Neuronal stem cell (in vitro differentiated cells): Measurements from ENCODE around the gene PLXND1.

ENCODE experiments used
- DNase-seq: peaks from one replicate; pipeline ENCODE4 v3.0.0-alpha.2; 2013; ENCODE audit warnings: low spot score
- H2AFZ ChIP-seq: one replicate; pipeline ENCODE4 v1.6.1; 2013; ENCODE audit warnings: mild to moderate bottlenecking, low read length, inconsistent platforms
- H2AK5ac ChIP-seq: 2 replicates; pipeline ENCODE4 v1.6.1; 2013; ENCODE audit warnings: low read depth, mild to moderate bottlenecking, inconsistent platforms, low read length, moderate library complexity, mixed read lengths
- H2BK120ac ChIP-seq: 2 replicates; pipeline ENCODE4 v1.6.1; 2013; ENCODE audit warnings: low read depth, mild to moderate bottlenecking, inconsistent platforms, low read length, moderate library complexity, mixed read lengths
- H2BK12ac ChIP-seq: one replicate; pipeline ENCODE4 v1.6.1; 2013; ENCODE audit warnings: low read length, inconsistent platforms
- H2BK15ac ChIP-seq: 2 replicates; pipeline ENCODE4 v1.6.1; 2013; ENCODE audit warnings: mild to moderate bottlenecking, low read length, inconsistent platforms, mixed read lengths
- H2BK5ac ChIP-seq: one replicate; pipeline ENCODE4 v1.6.1; 2013; ENCODE audit warnings: inconsistent platforms, mild to moderate bottlenecking, low read length, moderate library complexity
- H3K14ac ChIP-seq: one replicate; pipeline ENCODE4 v1.6.1; 2013; ENCODE audit warnings: low read length, inconsistent platforms
- H3K18ac ChIP-seq: 2 replicates; pipeline ENCODE4 v1.6.1; 2013; ENCODE audit warnings: low read length, inconsistent platforms
- H3K23ac ChIP-seq: 2 replicates; pipeline ENCODE4 v1.6.1; 2013; ENCODE audit warnings: low read depth, mild to moderate bottlenecking, mixed read lengths, low read length, inconsistent platforms; ENCODE audit not compliant: poor library complexity
- H3K27ac ChIP-seq: replicated peaks from 3 replicates; pipeline ENCODE4 v1.5.1; 2013; ENCODE audit warnings: low read length, inconsistent platforms
- H3K27me3 ChIP-seq, 3 experiments: 2 replicates each; pipeline ENCODE4 v1.6.1; 2013; ENCODE audit warnings: low read length in 3 of 3, mild to moderate bottlenecking in 2 of 3, inconsistent platforms in 1 of 3, low read depth in 1 of 3, mixed read lengths in 1 of 3, moderate library complexity in 1 of 3; ENCODE audit not compliant: control insufficient read depth in 3 of 3, insufficient read depth in 3 of 3
- H3K36me3 ChIP-seq, 2 donors: replicated peaks in 1 of 2; 2 replicates each; pipeline ENCODE4 v1.6.1; 2013; ENCODE audit warnings: low read length in 2 of 2; ENCODE audit not compliant: control insufficient read depth in 2 of 2, insufficient read depth in 2 of 2
- H3K4ac ChIP-seq: 2 replicates; pipeline ENCODE4 v1.6.1; 2013; ENCODE audit warnings: inconsistent platforms, mild to moderate bottlenecking, low read length, moderate library complexity
- H3K4me1 ChIP-seq, 2 donors: 1 replicate in 1 of 2; 2 replicates in 1 of 2; pipeline ENCODE4 v1.6.1; 2013; ENCODE audit warnings: low read length in 2 of 2, low read depth in 1 of 2; ENCODE audit not compliant: control insufficient read depth in 2 of 2, insufficient read depth in 1 of 2
- H3K4me2 ChIP-seq: one replicate; pipeline ENCODE4 v1.6.1; 2013; ENCODE audit warnings: mild to moderate bottlenecking, low read length, inconsistent platforms; ENCODE audit not compliant: insufficient read depth, poor library complexity, severe bottlenecking
- H3K4me3 ChIP-seq, 2 donors: 2 replicates each; pipeline ENCODE4 v1.5.1; 2013; ENCODE audit warnings: low read length in 2 of 2, mild to moderate bottlenecking in 2 of 2, inconsistent platforms in 1 of 2, moderate library complexity in 1 of 2
- H3K79me1 ChIP-seq: one replicate; pipeline ENCODE4 v1.6.1; 2013; ENCODE audit warnings: low read depth, mild to moderate bottlenecking, inconsistent platforms, low read length, moderate library complexity
- H3K9ac ChIP-seq: one replicate; pipeline ENCODE4 v1.6.1; 2013; ENCODE audit warnings: mild to moderate bottlenecking, low read depth, low read length, inconsistent platforms; ENCODE audit not compliant: poor library complexity
- H3K9me3 ChIP-seq, 2 donors: replicated peaks in 1 of 2; 2 replicates each; pipeline versions ENCODE3 to v1.6.1; 2013; ENCODE audit warnings: low read length in 2 of 2, mild to moderate bottlenecking in 2 of 2, inconsistent platforms in 1 of 2, low read depth in 1 of 2, mixed read lengths in 1 of 2, moderate library complexity in 1 of 2; ENCODE audit not compliant: control insufficient read depth in 2 of 2, insufficient read depth in 1 of 2
- H4K8ac ChIP-seq: one replicate; pipeline ENCODE4 v1.6.1; 2013; ENCODE audit warnings: low read depth, mild to moderate bottlenecking, inconsistent platforms, low read length, moderate library complexity
- H4K91ac ChIP-seq: one replicate; pipeline ENCODE4 v1.6.1; 2013; ENCODE audit warnings: low read length, low read depth, mild to moderate bottlenecking, inconsistent platforms; ENCODE audit not compliant: poor library complexity
- WGBS, 2 donors: extraction: QIAGEN DNeasy Blood & Tissue Kit; methylation state at CpG; one replicate each; pipeline ENCODE4 v1.1.7; 2013; ENCODE audit warnings: missing lambda C conversion rate in 2 of 2, mixed read lengths in 1 of 2; ENCODE audit not compliant: insufficient read length in 2 of 2, insufficient replicate concordance in 1 of 2; ENCODE audit errors: extremely low coverage in 2 of 2; 5-methylcytosine and 5-hydroxymethylcytosine counted together

PLXND1 gene

DNA sequence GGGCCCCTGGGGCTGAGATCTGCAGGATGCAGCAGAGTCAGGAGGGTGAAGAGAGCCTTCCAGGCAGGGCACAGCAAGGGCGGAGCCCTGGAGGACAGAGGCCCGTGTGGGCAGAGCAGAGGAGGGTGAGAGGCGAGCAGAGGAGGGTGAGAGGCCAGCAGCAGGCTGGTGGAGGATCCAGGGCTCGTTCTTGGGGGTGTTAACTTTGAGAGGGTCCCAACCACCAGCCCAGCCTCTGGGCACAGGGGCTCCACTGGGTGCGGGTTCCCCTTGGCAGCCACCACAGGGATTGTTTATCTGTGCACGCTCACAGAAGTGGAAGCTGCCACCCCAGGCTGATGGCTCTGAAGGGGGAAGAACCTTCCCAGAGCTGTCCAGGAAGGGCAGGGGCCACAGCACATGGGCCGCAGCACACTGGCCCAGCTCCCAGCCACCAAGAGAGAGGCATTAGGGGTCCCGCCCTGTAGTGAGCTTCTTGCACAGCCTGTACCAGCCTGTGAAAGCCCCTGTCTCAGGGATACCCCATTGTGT, 9.3 kb upstream of the PLXND1 start:
- Histone ChIP-seq H2BK15ac (peak overlapping the region; percentile 7), H2AFZ (no peak overlapping the region), H2BK120ac (no peak overlapping the region), H3K9ac (no peak overlapping the region), H3K27me3 (no peaks in the 10 kb centered on the region), H4K91ac (no peak overlapping the region), H3K4me3 (no peak overlapping the region), H3K18ac (peak overlapping the region; percentile 58), H3K36me3 (no peaks in the 10 kb centered on the region), H3K23ac (no peak overlapping the region), H3K27ac (no peak overlapping the region), H4K8ac (no peak overlapping the region), H3K4me1 (peaks cover 9 to 19% of the 10 kb centered on the region in 2 donors), H3K4me2 (no peak overlapping the region), H2BK5ac (no peak overlapping the region), H3K4ac (no peak overlapping the region), H3K14ac (peak overlapping the region; percentile 22), H3K79me1 (peaks cover 2% of the 10 kb centered on the region), H3K9me3 (no peaks in the 10 kb centered on the region), H2AK5ac (peak overlapping the region; percentile 64), H2BK12ac (no peak overlapping the region)
- no peak for DNase-seq
- no CpG with 5 or more reads among the region's 8 CpGs for WGBS, 2 donors

DNA sequence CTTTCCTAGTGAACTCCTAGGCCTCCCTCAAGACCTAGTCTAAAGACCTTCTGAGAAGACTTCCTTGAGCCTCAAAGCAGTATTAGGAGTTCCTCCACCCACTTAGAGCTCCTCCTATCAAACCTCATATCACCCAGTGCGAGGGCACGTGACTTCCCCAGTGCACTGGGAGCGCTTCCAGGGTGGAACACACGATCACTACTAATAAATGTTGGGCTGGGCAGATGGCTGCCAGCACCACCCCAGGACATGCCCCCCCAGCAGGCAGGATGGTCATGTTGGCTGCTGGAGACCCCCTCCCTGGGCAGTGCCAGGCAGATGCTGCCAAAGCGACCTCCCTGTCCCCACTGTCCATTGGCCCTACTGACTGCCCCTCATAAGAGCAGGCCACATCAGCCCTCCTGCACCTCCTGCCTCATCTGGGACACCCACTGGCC, 8.5 kb upstream of the PLXND1 start:
- Histone ChIP-seq H3K27ac (no peak overlapping the region), H2BK5ac (no peak overlapping the region), H3K4me3 (no peak overlapping the region), H3K4ac (no peak overlapping the region), H3K27me3 (no peaks in the 10 kb centered on the region), H3K9me3 (no peaks in the 10 kb centered on the region), H3K4me2 (no peak overlapping the region), H3K14ac (peak overlapping the region; percentile 43), H3K79me1 (peaks cover 2% of the 10 kb centered on the region), H2BK120ac (no peak overlapping the region), H3K18ac (peak overlapping the region; percentile 23), H2AFZ (no peak overlapping the region), H4K8ac (no peak overlapping the region), H4K91ac (no peak overlapping the region), H2BK12ac (no peak overlapping the region), H3K36me3 (no peaks in the 10 kb centered on the region), H3K9ac (peak overlapping the region; percentile 7), H3K4me1 (peaks cover 9 to 23% of the 10 kb centered on the region in 2 donors), H2AK5ac (no peak overlapping the region), H2BK15ac (no peak overlapping the region), H3K23ac (no peak overlapping the region)
- DNase-seq = no peak
- no CpG with 5 or more reads among the region's 5 CpGs for WGBS, 2 donors

DNA sequence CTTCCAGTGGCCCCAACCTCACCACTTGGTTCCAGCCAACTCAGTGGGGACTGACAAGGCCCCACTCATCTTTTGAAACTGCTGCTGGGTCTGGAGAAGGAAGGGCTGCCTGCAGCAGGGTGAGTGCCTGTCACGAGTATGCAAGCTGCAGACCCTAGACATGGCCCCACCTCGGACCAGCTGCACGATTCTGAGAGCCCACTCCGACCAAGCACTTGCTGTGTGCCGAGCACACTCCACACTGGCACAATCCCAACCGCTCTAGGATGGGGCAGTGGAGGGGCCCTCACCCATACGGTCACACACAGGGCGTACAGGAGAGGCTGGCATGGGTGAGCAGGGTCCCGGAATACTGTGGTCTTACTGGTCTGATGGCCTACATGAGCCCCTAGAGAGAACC, 8.0 kb upstream of the PLXND1 start:
- no peak overlapping the region for H2BK120ac ChIP-seq
- H3K4me1 ChIP-seq = peaks cover 9 to 25% of the 10 kb centered on the region in 2 donors
- H4K8ac ChIP-seq = no peak overlapping the region
- WGBS, 2 donors = no CpG with 5 or more reads among the region's 9 CpGs
- no peak overlapping the region for H3K9ac ChIP-seq
- H3K79me1 ChIP-seq = peaks cover 2% of the 10 kb centered on the region
- no peak overlapping the region for H2BK12ac ChIP-seq
- H2AK5ac ChIP-seq = no peak overlapping the region
- H2BK15ac ChIP-seq = peak overlapping the region; percentile 8
- H3K18ac ChIP-seq = no peak overlapping the region
- no peaks in the 10 kb centered on the region for H3K27me3 ChIP-seq
- no peak overlapping the region for H3K27ac ChIP-seq
- H3K9me3 ChIP-seq = no peaks in the 10 kb centered on the region
- no peak overlapping the region for H3K4me3 ChIP-seq
- H2AFZ ChIP-seq = no peak overlapping the region
- H3K4me2 ChIP-seq = no peak overlapping the region
- peak overlapping the region; percentile 10 for H3K14ac ChIP-seq
- no peak overlapping the region for H3K23ac ChIP-seq
- H2BK5ac ChIP-seq = no peak overlapping the region
- H4K91ac ChIP-seq = no peak overlapping the region
- no peak overlapping the region for H3K4ac ChIP-seq
- no peaks in the 10 kb centered on the region for H3K36me3 ChIP-seq
- DNase-seq = no peak

DNA sequence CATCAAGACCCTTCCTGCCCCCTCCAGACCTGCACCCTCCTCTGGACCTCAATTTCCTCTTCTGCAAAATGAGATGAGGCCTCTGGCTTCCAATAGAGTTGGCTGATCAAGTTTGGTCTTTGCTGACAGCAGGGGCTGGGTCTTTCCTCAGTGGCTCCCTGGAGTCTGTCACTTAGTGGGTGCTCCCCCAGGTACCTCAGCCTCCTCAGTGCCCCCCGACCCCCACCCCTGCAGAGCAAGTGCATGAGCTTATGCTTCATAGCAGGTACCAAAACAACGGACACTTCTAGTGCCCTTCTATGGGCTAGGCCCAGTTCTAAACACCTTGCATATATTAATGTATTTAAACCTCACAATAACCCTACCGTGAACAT, 6.9 kb upstream of the PLXND1 start:
- peaks cover 0 to 2% (median 0%) of the 10 kb centered on the region in 3 experiments for H3K27me3 ChIP-seq
- H2BK12ac ChIP-seq = no peak overlapping the region
- no peak overlapping the region for H3K18ac ChIP-seq
- no peak overlapping the region for H2AK5ac ChIP-seq
- no peak for DNase-seq
- no peak overlapping the region for H3K4me2 ChIP-seq
- no peak overlapping the region for H2BK120ac ChIP-seq
- no peaks in the 10 kb centered on the region for H3K36me3 ChIP-seq
- H3K4ac ChIP-seq = no peak overlapping the region
- H3K4me3 ChIP-seq = no peak overlapping the region
- no peak overlapping the region for H2AFZ ChIP-seq
- H3K79me1 ChIP-seq = no peaks in the 10 kb centered on the region
- H3K9ac ChIP-seq = no peak overlapping the region
- H3K27ac ChIP-seq = no peak overlapping the region
- H3K4me1 ChIP-seq = peaks cover 12 to 25% of the 10 kb centered on the region in 2 donors
- no peak overlapping the region for H3K23ac ChIP-seq
- no peak overlapping the region for H4K91ac ChIP-seq
- no peak overlapping the region for H2BK5ac ChIP-seq
- no peaks in the 10 kb centered on the region for H3K9me3 ChIP-seq
- H3K14ac ChIP-seq = no peak overlapping the region
- no peak overlapping the region for H2BK15ac ChIP-seq
- H4K8ac ChIP-seq = no peak overlapping the region
- WGBS, 2 donors = no CpG with 5 or more reads among the region's 3 CpGs
